SU-DHL-6 (cell line): ENCODE results near the gene SLX4IP.

Source experiments
- H2AFZ ChIP-seq: fragments of 200-600 bp; sonication (generic); 2 replicates; pipeline ENCODE4 v1.6.1; 2014; ENCODE audit warnings: low read depth, mild to moderate bottlenecking, moderate library complexity, mixed read lengths, antibody characterized with exemption, low read length; ENCODE audit not compliant: severe bottlenecking
- H3F3A ChIP-seq: fragments of 200-600 bp; shearing (Covaris generic); 2 replicates; pipeline ENCODE4 v1.6.0; 2016; ENCODE audit warnings: antibody characterized with exemption, mild to moderate bottlenecking; ENCODE audit not compliant: insufficient read depth
- H3K27ac ChIP-seq: fragments of 200-600 bp; sonication (generic); 2 replicates; pipeline ENCODE4 v1.5.1; 2016; ENCODE audit warnings: low read depth, mild to moderate bottlenecking, low read length, moderate library complexity, mixed read lengths
- H3K27me3 ChIP-seq: fragments of 200-600 bp; sonication (generic), shearing (Covaris generic); 2 replicates; pipeline ENCODE4 v1.6.0; 2014; ENCODE audit warnings: mild to moderate bottlenecking, low read length
- H3K36me3 ChIP-seq: fragments of 200-600 bp; sonication (generic); 2 replicates; pipeline ENCODE4 v1.6.1; 2014; ENCODE audit warnings: mild to moderate bottlenecking, low read length, mixed read lengths
- H3K4me2 ChIP-seq: fragments of 300-600, 200-600 bp; shearing (Covaris generic), sonication (generic); 2 replicates; pipeline ENCODE4 v1.6.0; 2014; ENCODE audit warnings: low read length, low read depth, mild to moderate bottlenecking; ENCODE audit not compliant: poor library complexity, severe bottlenecking
- H3K4me3 ChIP-seq: fragments of 200-600 bp; sonication (generic); 2 replicates; pipeline ENCODE4 v1.5.1; 2014; ENCODE audit warnings: antibody characterized with exemption, low read length, mild to moderate bottlenecking, mixed read lengths; ENCODE audit not compliant: insufficient read depth, poor library complexity, severe bottlenecking
- H3K79me2 ChIP-seq: fragments of 200-600 bp; sonication (generic); 2 replicates; pipeline ENCODE4 v1.6.1; 2014; ENCODE audit warnings: mild to moderate bottlenecking, low read length, moderate library complexity; ENCODE audit not compliant: insufficient read depth
- H3K9ac ChIP-seq: fragments of 200-600 bp; sonication (generic); 2 replicates; pipeline ENCODE4 v1.7.0; 2014; ENCODE audit warnings: mild to moderate bottlenecking, low read length
- H3K9me2 ChIP-seq: fragments of 200-600 bp; sonication (generic); replicated peaks from 2 replicates; pipeline ENCODE4 v1.6.1; 2014; ENCODE audit warnings: low read length; ENCODE audit not compliant: insufficient read depth
- H3K9me3 ChIP-seq: fragments of 200-600 bp; sonication (generic); 2 replicates; pipeline ENCODE4 v1.6.1; 2014; ENCODE audit warnings: low read length, mixed read lengths; ENCODE audit not compliant: insufficient read depth
- H4K20me1 ChIP-seq: fragments of 200-600 bp; sonication (generic); 2 replicates; pipeline ENCODE4 v1.6.1; 2014; ENCODE audit warnings: low read depth, mild to moderate bottlenecking, antibody characterized with exemption, low read length, moderate library complexity, mixed read lengths
- CTCF ChIP-seq: fragments of 200-600 bp; sonication (generic); IDR thresholded peaks from one replicate; pipeline ENCODE4 v1.5.1; 2017; ENCODE audit warnings: antibody characterized with exemption, mild to moderate bottlenecking, low read length, moderate library complexity; ENCODE audit not compliant: insufficient read depth, poor library complexity, severe bottlenecking
- EZH2phosphoT487 ChIP-seq: fragments of 200-600 bp; sonication (generic), shearing (Covaris generic); conservative IDR thresholded peaks from 2 replicates; pipeline ENCODE4 v1.6.1; 2018; ENCODE audit warnings: mild to moderate bottlenecking, antibody characterized with exemption, low read length, moderate library complexity, mixed read lengths

The SLX4IP gene

GRCh38 chr20:10649797-10650160 is 214.7 kb downstream of the SLX4IP start:
- H3K9ac ChIP-seq: no peak overlapping the region
- H3K9me3 ChIP-seq: no peaks in the 10 kb centered on the region
- H4K20me1 ChIP-seq: no peaks in the 10 kb centered on the region
- H3K27me3 ChIP-seq: no peaks in the 10 kb centered on the region
- TF ChIP-seq CTCF (no peak), EZH2phosphoT487 (no peak)
- no peaks in the 10 kb centered on the region for H3K79me2 ChIP-seq
- no peak overlapping the region for H2AFZ ChIP-seq
- no peaks in the 10 kb centered on the region for H3F3A ChIP-seq
- H3K9me2 ChIP-seq: no peaks in the 10 kb centered on the region
- no peak overlapping the region for H3K4me3 ChIP-seq
- no peak overlapping the region for H3K4me2 ChIP-seq
- no peaks in the 10 kb centered on the region for H3K36me3 ChIP-seq
- H3K27ac ChIP-seq: no peak overlapping the region

GRCh38 chr20:10651227-10651990 is 216.3 kb downstream of the SLX4IP start:
- H4K20me1 ChIP-seq: no peaks in the 10 kb centered on the region
- H3K9me3 ChIP-seq: no peaks in the 10 kb centered on the region
- no peak overlapping the region for H3K9ac ChIP-seq
- H3K27ac ChIP-seq: no peak overlapping the region
- H3K9me2 ChIP-seq: no peaks in the 10 kb centered on the region
- H3K79me2 ChIP-seq: no peaks in the 10 kb centered on the region
- H3F3A ChIP-seq: no peaks in the 10 kb centered on the region
- H2AFZ ChIP-seq: no peak overlapping the region
- H3K27me3 ChIP-seq: no peaks in the 10 kb centered on the region
- no peak overlapping the region for H3K4me2 ChIP-seq
- TF ChIP-seq EZH2phosphoT487 (no peak), CTCF (no peak)
- H3K4me3 ChIP-seq: no peak overlapping the region
- H3K36me3 ChIP-seq: no peaks in the 10 kb centered on the region

- H2AFZ ChIP-seq: no peak overlapping the region
- no peaks in the 10 kb centered on the region for H3K9me2 ChIP-seq
- H4K20me1 ChIP-seq: no peaks in the 10 kb centered on the region
- no peaks in the 10 kb centered on the region for H3F3A ChIP-seq
- H3K36me3 ChIP-seq: no peaks in the 10 kb centered on the region
- H3K79me2 ChIP-seq: no peaks in the 10 kb centered on the region
- no peak for TF ChIP-seq CTCF
- no peak for TF ChIP-seq EZH2phosphoT487
- no peaks in the 10 kb centered on the region for H3K27me3 ChIP-seq
- no peak overlapping the region for H3K9ac ChIP-seq
- no peak overlapping the region for H3K27ac ChIP-seq
- H3K9me3 ChIP-seq: no peaks in the 10 kb centered on the region
- H3K4me3 ChIP-seq: no peak overlapping the region
- no peak overlapping the region for H3K4me2 ChIP-seq
Measured at GRCh38 chr20:10652185-10652584, 217.1 kb downstream of the SLX4IP start.
